GM20000 (cell line): ENCODE measurements around the gene GBP2.

Source experiments
- DNase-seq: peaks from one replicate; pipeline ENCODE4 v3.0.0; 2012; ENCODE audit warnings: low spot score
- TF ChIP-seq, protein P1 (sequence below): IDR thresholded peaks from 2 replicates; pipeline ENCODE4 v1.5.1; 2012; ENCODE audit warnings: mild to moderate bottlenecking, control low read depth; ENCODE audit errors: extremely low read depth, missing control alignments

Gene GBP2

DNA sequence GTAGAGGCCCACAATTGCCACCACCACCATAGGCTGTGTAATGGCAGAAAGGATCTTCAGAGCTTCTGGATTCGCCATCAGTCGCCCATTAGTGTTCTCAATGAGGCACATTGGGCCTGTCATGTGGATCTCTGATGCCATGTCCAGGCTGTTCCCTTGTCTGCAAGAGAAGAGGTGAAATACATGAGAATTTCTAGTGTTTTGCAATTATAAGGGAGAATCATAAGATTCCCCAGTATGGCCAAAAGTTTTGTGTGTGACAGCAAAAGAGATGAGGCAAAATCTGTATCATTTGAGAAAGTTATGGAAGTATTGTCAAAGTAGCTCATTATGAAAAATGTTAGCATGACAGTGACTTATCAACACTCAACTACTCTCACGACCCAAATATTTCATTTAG is 62.8 kb downstream of the GBP2 start:
- TF ChIP-seq, protein P1, sequence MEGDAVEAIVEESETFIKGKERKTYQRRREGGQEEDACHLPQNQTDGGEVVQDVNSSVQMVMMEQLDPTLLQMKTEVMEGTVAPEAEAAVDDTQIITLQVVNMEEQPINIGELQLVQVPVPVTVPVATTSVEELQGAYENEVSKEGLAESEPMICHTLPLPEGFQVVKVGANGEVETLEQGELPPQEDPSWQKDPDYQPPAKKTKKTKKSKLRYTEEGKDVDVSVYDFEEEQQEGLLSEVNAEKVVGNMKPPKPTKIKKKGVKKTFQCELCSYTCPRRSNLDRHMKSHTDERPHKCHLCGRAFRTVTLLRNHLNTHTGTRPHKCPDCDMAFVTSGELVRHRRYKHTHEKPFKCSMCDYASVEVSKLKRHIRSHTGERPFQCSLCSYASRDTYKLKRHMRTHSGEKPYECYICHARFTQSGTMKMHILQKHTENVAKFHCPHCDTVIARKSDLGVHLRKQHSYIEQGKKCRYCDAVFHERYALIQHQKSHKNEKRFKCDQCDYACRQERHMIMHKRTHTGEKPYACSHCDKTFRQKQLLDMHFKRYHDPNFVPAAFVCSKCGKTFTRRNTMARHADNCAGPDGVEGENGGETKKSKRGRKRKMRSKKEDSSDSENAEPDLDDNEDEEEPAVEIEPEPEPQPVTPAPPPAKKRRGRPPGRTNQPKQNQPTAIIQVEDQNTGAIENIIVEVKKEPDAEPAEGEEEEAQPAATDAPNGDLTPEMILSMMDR, result no peak
- DNase-seq, result no peak

DNA sequence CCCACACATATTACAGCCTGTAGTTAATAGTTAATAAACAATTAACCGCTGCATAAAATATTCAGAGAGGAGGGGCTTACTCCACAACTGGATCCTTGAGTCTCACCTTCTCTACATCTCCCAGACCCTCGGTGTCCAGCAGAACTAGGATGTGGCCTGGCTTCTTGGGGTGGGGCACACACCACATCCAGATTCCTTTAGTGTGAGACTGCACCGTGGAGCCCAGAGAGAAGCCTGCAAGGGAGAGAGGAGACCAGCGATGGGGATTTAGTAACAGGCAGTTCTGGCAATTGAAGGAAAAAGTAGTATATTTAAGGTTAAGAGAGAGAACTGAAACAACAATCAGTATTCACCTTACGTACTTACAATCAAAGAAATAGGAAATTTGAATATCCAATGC is 65.8 kb downstream of the GBP2 start:
- no peak for DNase-seq
- TF ChIP-seq, protein P1, result no peak
